Activated T-helper 1 cell treated with anti-CD3 and anti-CD28 coated beads, Interleukin-12 subunit alpha, Interleukin-12 subunit beta, Interleukin-2, Interleukin-4 antibody, amounts not matched to agents 30 ng/mL and 10 ng/mL and 1 ng/mL, durations not matched to agents 14 hours and 24 hours and 36 hours (primary cell): ENCODE data around the gene KLK12. TPM values are rescaled to one million over a fixed set of nuclear protein-coding genes. Genes with fewer than 3 reads are reported as not detected.

Source experiments
- DNase-seq: peaks from one replicate; pipeline ENCODE4 v3.0.0; 2021; ENCODE audit warnings: low spot score
- H3K27ac Mint-ChIP-seq: one replicate; pipeline ENCODE4 v1.8.0; 2021; ENCODE audit warnings: mild to moderate bottlenecking, mixed read lengths
- H3K27me3 Mint-ChIP-seq: one replicate; pipeline ENCODE4 v1.8.0; 2022; ENCODE audit warnings: mild to moderate bottlenecking, moderate library complexity, mixed read lengths; ENCODE audit not compliant: insufficient read depth
- H3K36me3 Mint-ChIP-seq: one replicate; pipeline ENCODE4 v1.8.0; 2021; ENCODE audit warnings: low read depth, mixed read lengths
- H3K4me1 Mint-ChIP-seq: one replicate; pipeline ENCODE4 v1.8.0; 2021; ENCODE audit warnings: low read depth, mixed read lengths
- H3K4me3 Mint-ChIP-seq: one replicate; pipeline ENCODE4 v1.8.0; 2021; ENCODE audit warnings: mild to moderate bottlenecking, moderate library complexity, mixed read lengths
- H3K9me3 Mint-ChIP-seq: one replicate; pipeline ENCODE4 v1.8.0; 2021; ENCODE audit warnings: mixed read lengths
- intact Hi-C: fragments of 100-400 bp; cut with micrococcal nuclease; formaldehyde crosslinking; loops from one replicate; pipeline ENCODE4 v1.15.1; 2024
- total RNA-seq: library from RNA; stranded (reverse); gene quantifications from 2 replicates; pipeline ENCODE4 v1.2.3, GENCODE V29; 2022

KLK12 gene
- total RNA-seq, 1 donor from 2014 or later, result not detected

GRCh38 chr19:51066393-51067186 lies 31.8 kb upstream of the KLK12 start:
- Mint-ChIP-seq H3K4me3 (no peak overlapping the region), H3K27ac (no peak overlapping the region), H3K4me1 (no peaks in the 10 kb centered on the region), H3K27me3 (peaks cover 23% of the 10 kb centered on the region), H3K9me3 (no peaks in the 10 kb centered on the region), H3K36me3 (no peaks in the 10 kb centered on the region)
- intact Hi-C loops, result no loop called here
- DNase-seq, result no peak

- Mint-ChIP-seq H3K4me3 (no peak overlapping the region), H3K4me1 (no peaks in the 10 kb centered on the region), H3K9me3 (no peaks in the 10 kb centered on the region), H3K36me3 (no peaks in the 10 kb centered on the region), H3K27ac (no peak overlapping the region), H3K27me3 (peaks cover 20% of the 10 kb centered on the region)
- intact Hi-C loops, result no loop called here
- DNase-seq, result no peak
Observed at GRCh38 chr19:51065221-51065960, 30.6 kb upstream of the KLK12 start.

- Mint-ChIP-seq H3K27ac (no peak within 1 kb of the TSS), H3K9me3 (no peaks in the 10 kb centered on the region), H3K36me3 (no peaks in the 10 kb centered on the region), H3K4me3 (no peak within 1 kb of the TSS), H3K27me3 (peaks cover 20% of the 10 kb centered on the region), H3K4me1 (no peaks in the 10 kb centered on the region)
- intact Hi-C loops, result no loop called here
- no peak for DNase-seq
Observed at GRCh38 chr19:51064534-51065220, 29.9 kb upstream of the KLK12 start, which contains the start of gene KLK13. TSS of gene KLK13 (minus strand) at chr19:51065092. CDS start at chr19:51065067, 25 bp downstream.

- no peak for DNase-seq
- H3K4me3 Mint-ChIP-seq, result no peak overlapping the region
- H3K36me3 Mint-ChIP-seq, result no peaks in the 10 kb centered on the region
- intact Hi-C loops, result no loop called here
- H3K4me1 Mint-ChIP-seq, result no peaks in the 10 kb centered on the region
- no peaks in the 10 kb centered on the region for H3K9me3 Mint-ChIP-seq
- no peak overlapping the region for H3K27ac Mint-ChIP-seq
- H3K27me3 Mint-ChIP-seq, result peaks cover 20% of the 10 kb centered on the region
Observed at GRCh38 chr19:51063664-51064063, 28.9 kb upstream of the KLK12 start.

- Mint-ChIP-seq H3K36me3 (no peaks in the 10 kb centered on the region), H3K27me3 (peaks cover 12% of the 10 kb centered on the region), H3K9me3 (no peaks in the 10 kb centered on the region), H3K4me3 (no peak overlapping the region), H3K4me1 (no peaks in the 10 kb centered on the region), H3K27ac (no peak overlapping the region)
- DNase-seq, result no peak
- intact Hi-C loops, result no loop called here
Observed at GRCh38 chr19:51060973-51061372, 26.2 kb upstream of the KLK12 start.

GRCh38 chr19:51060336-51060735 lies 25.5 kb upstream of the KLK12 start:
- intact Hi-C loops, result no loop called here
- Mint-ChIP-seq H3K27ac (no peak overlapping the region), H3K4me1 (no peaks in the 10 kb centered on the region), H3K36me3 (no peaks in the 10 kb centered on the region), H3K9me3 (no peaks in the 10 kb centered on the region), H3K27me3 (peaks cover 13% of the 10 kb centered on the region), H3K4me3 (no peak overlapping the region)
- no peak for DNase-seq

- DNase-seq, result no peak
- Mint-ChIP-seq H3K9me3 (no peaks in the 10 kb centered on the region), H3K36me3 (no peaks in the 10 kb centered on the region), H3K27me3 (peaks cover 13% of the 10 kb centered on the region), H3K27ac (no peak overlapping the region), H3K4me1 (no peaks in the 10 kb centered on the region), H3K4me3 (no peak overlapping the region)
- intact Hi-C loops, result no loop called here
Observed at GRCh38 chr19:51059715-51060114, 24.9 kb upstream of the KLK12 start.

GRCh38 chr19:51055866-51056265 lies 21.1 kb upstream of the KLK12 start:
- no peak overlapping the region for H3K4me3 Mint-ChIP-seq
- H3K4me1 Mint-ChIP-seq, result no peaks in the 10 kb centered on the region
- H3K9me3 Mint-ChIP-seq, result no peaks in the 10 kb centered on the region
- intact Hi-C loops, result no loop called here
- DNase-seq, result no peak
- no peak overlapping the region for H3K27ac Mint-ChIP-seq
- H3K27me3 Mint-ChIP-seq, result peaks cover 4% of the 10 kb centered on the region
- no peaks in the 10 kb centered on the region for H3K36me3 Mint-ChIP-seq

- Mint-ChIP-seq H3K4me1 (no peaks in the 10 kb centered on the region), H3K27me3 (peaks cover 14% of the 10 kb centered on the region), H3K4me3 (no peak overlapping the region), H3K27ac (no peak overlapping the region), H3K36me3 (no peaks in the 10 kb centered on the region), H3K9me3 (no peaks in the 10 kb centered on the region)
- intact Hi-C loops, result no loop called here
- no peak for DNase-seq
Observed at GRCh38 chr19:51047031-51047335, 12.2 kb upstream of the KLK12 start.

GRCh38 chr19:51044327-51044726 lies 9.5 kb upstream of the KLK12 start:
- no peak overlapping the region for H3K27ac Mint-ChIP-seq
- H3K9me3 Mint-ChIP-seq, result no peaks in the 10 kb centered on the region
- H3K4me3 Mint-ChIP-seq, result no peak overlapping the region
- H3K36me3 Mint-ChIP-seq, result no peaks in the 10 kb centered on the region
- no peaks in the 10 kb centered on the region for H3K4me1 Mint-ChIP-seq
- DNase-seq, result no peak
- intact Hi-C loops, result no loop called here
- H3K27me3 Mint-ChIP-seq, result peaks cover 14% of the 10 kb centered on the region

- peaks cover 14% of the 10 kb centered on the region for H3K27me3 Mint-ChIP-seq
- no peaks in the 10 kb centered on the region for H3K4me1 Mint-ChIP-seq
- no peak for DNase-seq
- H3K9me3 Mint-ChIP-seq, result no peaks in the 10 kb centered on the region
- no peaks in the 10 kb centered on the region for H3K36me3 Mint-ChIP-seq
- no peak overlapping the region for H3K4me3 Mint-ChIP-seq
- intact Hi-C loops, result no loop called here
- no peak overlapping the region for H3K27ac Mint-ChIP-seq
Observed at GRCh38 chr19:51043497-51043896, 8.7 kb upstream of the KLK12 start.

GRCh38 chr19:51040151-51040550 lies 5.3 kb upstream of the KLK12 start:
- H3K4me3 Mint-ChIP-seq, result no peak overlapping the region
- H3K27me3 Mint-ChIP-seq, result no peaks in the 10 kb centered on the region
- no peaks in the 10 kb centered on the region for H3K36me3 Mint-ChIP-seq
- no peaks in the 10 kb centered on the region for H3K4me1 Mint-ChIP-seq
- no peaks in the 10 kb centered on the region for H3K9me3 Mint-ChIP-seq
- intact Hi-C loops, result no loop called here
- DNase-seq, result no peak
- H3K27ac Mint-ChIP-seq, result no peak overlapping the region

- Mint-ChIP-seq H3K27me3 (peaks cover 3% of the 10 kb centered on the region), H3K9me3 (no peaks in the 10 kb centered on the region), H3K4me3 (no peak overlapping the region), H3K27ac (no peak overlapping the region), H3K36me3 (no peaks in the 10 kb centered on the region), H3K4me1 (no peaks in the 10 kb centered on the region)
- intact Hi-C loops, result no loop called here
- no peak for DNase-seq
Observed at GRCh38 chr19:51036519-51036918, 1.7 kb upstream of the KLK12 start.
